HCT116 (cell line): ENCODE results near the gene EDA2R. TPM values are rescaled to one million over a fixed set of nuclear protein-coding genes. Genes with fewer than 3 reads are reported as not detected.
A peak's percentile ranks its signal among the peaks of the same experiment; 100 is the strongest.

Experiments
- ATAC-seq: fragments of 200-7000 bp; cut with Tn5 transposase; 2 replicates; pipeline ENCODE4 v1.9.1; 2020; ENCODE audit warnings: mild to moderate bottlenecking, moderate library complexity
- BruUV-seq: library from RNA; stranded (reverse); fragments of 400-500 nt; replicated peaks from 2 replicates; lab custom pipeline; 2021; lab: Mats Ljungman, UMichigan
- CTCF ChIA-PET: fragments of 300-600 bp; sonication (Branson Sonifier 250); formaldehyde crosslinking; loops from one replicate; lab custom pipeline; 2021; ENCODE audit warnings: antibody characterized with exemption; lab: Charles Lee
- POLR2A ChIA-PET: fragments of 300-600, 350-600 bp; sonication (Branson Sonifier 250); formaldehyde crosslinking; loops from one replicate; lab custom pipeline; 2021; ENCODE audit warnings: antibody characterized with exemption; lab: Charles Lee
- RAD21 ChIA-PET, 2 experiments: fragments of 300-600 bp; sonication (Branson Sonifier 250); formaldehyde crosslinking; loops; one replicate each; lab custom pipeline; 2023; ENCODE audit warnings: low total read pairs in 2 of 2; ENCODE audit not compliant: uncharacterized antibody in 2 of 2, unreplicated experiment in 2 of 2, low non-redundant PET in 1 of 2; lab: Charles Lee
- DNase-seq: peaks from one replicate; pipeline ENCODE4 v3.0.0-alpha.2; 2010; ENCODE audit warnings: low read depth, low spot score
- H2AFZ ChIP-seq: fragments of 200-600 bp; shearing (Covaris generic), sonication (generic); 2 replicates; pipeline ENCODE4 v1.6.1; 2017; ENCODE audit warnings: low read depth, mixed run types, mixed read lengths, antibody characterized with exemption, low read length; ENCODE audit not compliant: poor library complexity, severe bottlenecking
- H3K27ac ChIP-seq: 2 replicates; pipeline ENCODE4 v1.5.1; 2012; ENCODE audit warnings: low read depth, low read length
- H3K27me3 ChIP-seq: fragments of 200-600 bp; sonication (generic); 2 replicates; pipeline ENCODE4 v1.6.1; 2016; ENCODE audit warnings: mixed run types, low read length, mixed read lengths; ENCODE audit not compliant: insufficient read depth
- H3K36me3 ChIP-seq, 2 experiments: fragments of 200-500 bp in 1 of 2; fragments of 200-600 bp in 1 of 2; sonication (Bioruptor generic) in 1 of 2; sonication (generic) in 1 of 2; 2 replicates each; pipeline versions ENCODE4 v1.5.1 to v1.6.1; 2014 to 2016; ENCODE audit warnings: low read length in 2 of 2, inconsistent platforms in 1 of 2, mixed read lengths in 1 of 2, mixed run types in 1 of 2; ENCODE audit not compliant: insufficient read depth in 2 of 2, control insufficient read depth in 1 of 2
- H3K4me1 ChIP-seq, 2 experiments: fragments of 200-600 bp in 1 of 2; sonication (generic) in 1 of 2; 2 replicates each; pipeline versions ENCODE4 v1.5.1 to v1.6.1; 2012 to 2017; ENCODE audit warnings: low read length in 2 of 2, inconsistent platforms in 1 of 2, mild to moderate bottlenecking in 1 of 2, mixed read lengths in 1 of 2, mixed run types in 1 of 2, moderate library complexity in 1 of 2; ENCODE audit not compliant: insufficient read depth in 2 of 2, control insufficient read depth in 1 of 2
- H3K4me2 ChIP-seq: fragments of 200-600 bp; sonication (generic); 2 replicates; pipeline ENCODE4 v1.6.1; 2017; ENCODE audit warnings: mixed run types, low read length, mixed read lengths
- H3K4me3 ChIP-seq, 2 experiments: fragments of 200-600 bp in 1 of 2; sonication (generic) in 1 of 2; replicated peaks in 1 of 2; 2 replicates each; pipeline ENCODE4 v1.5.1; 2011 to 2016; ENCODE audit warnings: low read length in 2 of 2, control low read depth in 1 of 2, low read depth in 1 of 2, mild to moderate bottlenecking in 1 of 2, mixed read lengths in 1 of 2, mixed run types in 1 of 2
- H3K79me2 ChIP-seq: fragments of 200-600 bp; sonication (generic); 2 replicates; pipeline ENCODE4 v1.6.1; 2017; ENCODE audit warnings: mild to moderate bottlenecking, mixed run types, low read length, moderate library complexity, mixed read lengths; ENCODE audit not compliant: insufficient read depth
- H3K9ac ChIP-seq: fragments of 200-600 bp; sonication (generic); 2 replicates; pipeline ENCODE4 v1.6.1; 2016; ENCODE audit warnings: low read length, mixed read lengths
- H3K9me2 ChIP-seq: fragments of 200-600 bp; sonication (generic), shearing (Covaris generic); 2 replicates; pipeline ENCODE4 v1.6.1; 2017; ENCODE audit warnings: mixed run types, mild to moderate bottlenecking, moderate library complexity; ENCODE audit not compliant: insufficient read depth
- H3K9me3 ChIP-seq, 2 experiments: fragments of 200-500 bp in 1 of 2; fragments of 200-600 bp in 1 of 2; sonication (Bioruptor generic) in 1 of 2; sonication (generic) in 1 of 2; 2 replicates each; pipeline ENCODE4 v1.6.1; 2014 to 2017; ENCODE audit warnings: low read length in 2 of 2, mixed read lengths in 2 of 2, inconsistent platforms in 1 of 2, low read depth in 1 of 2, mild to moderate bottlenecking in 1 of 2, mixed run types in 1 of 2, moderate library complexity in 1 of 2; ENCODE audit not compliant: control insufficient read depth in 1 of 2, insufficient read depth in 1 of 2
- H4K20me1 ChIP-seq: fragments of 200-600 bp; sonication (generic), shearing (Covaris generic); 2 replicates; pipeline ENCODE4 v1.6.1; 2017; ENCODE audit warnings: mixed run types, mild to moderate bottlenecking, moderate library complexity; ENCODE audit not compliant: insufficient read depth
- CEBPB ChIP-seq: IDR thresholded peaks from 2 replicates; pipeline ENCODE4 v1.6.1; 2012; ENCODE audit warnings: low read depth
- ELF1 ChIP-seq: IDR thresholded peaks from 2 replicates; pipeline ENCODE4 v1.6.1; 2012; ENCODE audit warnings: low read depth, borderline replicate concordance
- MAX ChIP-seq: IDR thresholded peaks from 2 replicates; pipeline ENCODE4 v1.6.1; 2012
- POLR2AphosphoS5 ChIP-seq: IDR thresholded peaks from 2 replicates; pipeline ENCODE4 v1.6.1; 2011; ENCODE audit warnings: mild to moderate bottlenecking, low read depth, low read length, moderate library complexity
- REST ChIP-seq: IDR thresholded peaks from 2 replicates; pipeline ENCODE4 v1.6.1; 2012; ENCODE audit warnings: low read depth
- SIN3A ChIP-seq: IDR thresholded peaks from 2 replicates; pipeline ENCODE4 v1.6.1; 2012; ENCODE audit warnings: low read depth
- TCF7L2 ChIP-seq: IDR thresholded peaks from 2 replicates; pipeline ENCODE4 v1.7.0; 2011; ENCODE audit warnings: borderline replicate concordance, inconsistent platforms; ENCODE audit not compliant: insufficient read depth, insufficient read length; ENCODE audit errors: extremely low read depth
- ZFX ChIP-seq: fragments of 450-650 bp; IDR thresholded peaks from 2 replicates; pipeline ENCODE4 v1.6.1; 2017
- intact Hi-C: fragments of 100-400 bp; cut with micrococcal nuclease; formaldehyde crosslinking; loops from 2 replicates; pipeline ENCODE4 v1.10.0; 2022
- total RNA-seq: library from RNA; stranded (reverse); gene quantifications from one replicate; pipeline ENCODE4 v1.2.1, GENCODE V29; 2021; ENCODE audit not compliant: unreplicated experiment

EDA2R gene
- total RNA-seq, 1 experiment from 2014 or later: not detected

GRCh38 chrX:66635360-66635759 lies 3.5 kb downstream of the EDA2R start:
- no peaks in the 10 kb centered on the region for H3K36me3 ChIP-seq
- BruUV-seq: no TSS peak
- H3K4me1 ChIP-seq: no peaks in the 10 kb centered on the region
- POLR2A ChIA-PET: no interaction called here
- H3K4me2 ChIP-seq: no peak overlapping the region
- H3K9me2 ChIP-seq: no peaks in the 10 kb centered on the region
- H4K20me1 ChIP-seq: no peaks in the 10 kb centered on the region
- no peak overlapping the region for H3K4me3 ChIP-seq
- peak; percentile 51 for TF ChIP-seq TCF7L2
- no peak for TF ChIP-seq ELF1
- TF ChIP-seq, all 23 proteins: peak for 1
- Histone ChIP-seq H3K9me3 (no peaks in the 10 kb centered on the region), H3K79me2 (no peaks in the 10 kb centered on the region), H3K27ac (no peak overlapping the region), H2AFZ (no peak overlapping the region), H3K9ac (no peak overlapping the region), H3K27me3 (no peaks in the 10 kb centered on the region)
- CTCF ChIA-PET: no interaction called here
- RAD21 ChIA-PET: no interaction called here
- ATAC-seq (no peak), DNase-seq (no peak)
- intact Hi-C loops: no loop called here

GRCh38 chrX:66634272-66634671 lies 4.6 kb downstream of the EDA2R start:
- no peaks in the 10 kb centered on the region for H3K79me2 ChIP-seq
- H3K27me3 ChIP-seq: no peaks in the 10 kb centered on the region
- ChIA-PET RAD21 (no interaction called here), CTCF (no interaction called here), POLR2A (no interaction called here)
- no peak overlapping the region for H3K4me2 ChIP-seq
- BruUV-seq: no TSS peak
- H3K9ac ChIP-seq: no peak overlapping the region
- no peak for TF ChIP-seq SIN3A
- no peak for TF ChIP-seq POLR2AphosphoS5
- TF ChIP-seq MAX: no peak
- TF ChIP-seq CEBPB: no peak
- TF ChIP-seq ZFX: no peak
- no peak for TF ChIP-seq REST
- H3K4me3 ChIP-seq: no peak overlapping the region
- H2AFZ ChIP-seq: no peak overlapping the region
- no peaks in the 10 kb centered on the region for H3K9me2 ChIP-seq
- intact Hi-C loops: no loop called here
- ATAC-seq (no peak), DNase-seq (no peak)
- H3K9me3 ChIP-seq: no peaks in the 10 kb centered on the region
- H3K36me3 ChIP-seq: no peaks in the 10 kb centered on the region
- H4K20me1 ChIP-seq: no peaks in the 10 kb centered on the region
- H3K27ac ChIP-seq: no peak overlapping the region
- H3K4me1 ChIP-seq: no peaks in the 10 kb centered on the region
